Activated CD8-positive, alpha-beta memory T cell treated with anti-CD3 and anti-CD28 coated beads for 4 hours (primary cell): ENCODE measurements around the gene AUP1.

Source experiments
- DNase-seq, 2 donors: peaks; one replicate each; pipeline ENCODE4 v3.0.0-alpha.2; 2020; ENCODE audit warnings: low read depth in 2 of 2

AUP1 gene

DNA sequence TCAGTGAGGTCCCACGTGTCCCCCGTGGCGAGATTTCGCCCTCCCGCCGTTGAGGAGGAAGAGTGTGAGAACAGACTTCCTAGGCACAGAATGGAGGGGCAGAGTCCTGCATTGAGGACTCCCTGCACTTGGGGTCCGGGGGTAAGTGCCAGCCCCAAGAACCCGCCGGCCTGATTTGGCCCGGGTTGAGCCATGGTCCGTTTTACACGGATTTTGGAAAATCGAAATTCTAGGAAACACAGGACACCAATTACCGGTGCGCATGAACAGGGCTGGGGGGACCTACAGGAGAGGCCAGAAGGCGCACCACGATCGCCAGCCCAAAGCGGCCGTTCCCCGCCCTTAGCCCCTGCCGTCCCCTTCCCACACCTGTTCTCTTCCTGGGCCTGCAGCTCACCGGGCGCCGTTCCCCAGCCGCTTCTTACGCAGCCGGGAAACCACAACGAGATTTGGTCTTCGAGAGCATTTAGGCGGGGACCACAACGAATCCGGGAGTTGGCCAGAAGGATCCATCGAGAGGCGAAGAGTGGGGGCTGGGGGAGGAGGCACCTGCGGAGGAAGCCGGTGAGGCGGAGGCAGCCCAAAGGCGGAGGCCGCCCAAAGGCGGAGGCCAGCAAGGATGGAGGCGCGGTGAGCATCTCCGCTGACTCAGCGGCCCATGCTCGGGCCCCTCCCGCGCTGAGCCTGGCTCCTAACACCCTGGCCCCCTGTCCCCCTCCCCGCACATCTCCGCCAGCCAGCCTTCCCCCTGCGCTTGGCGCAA, 15.7 kb downstream of the AUP1 start:
- no peak for DNase-seq

GRCh38 chr2:74512744-74513604, 16.5 kb downstream of the AUP1 start:
- no peak for DNase-seq

DNA sequence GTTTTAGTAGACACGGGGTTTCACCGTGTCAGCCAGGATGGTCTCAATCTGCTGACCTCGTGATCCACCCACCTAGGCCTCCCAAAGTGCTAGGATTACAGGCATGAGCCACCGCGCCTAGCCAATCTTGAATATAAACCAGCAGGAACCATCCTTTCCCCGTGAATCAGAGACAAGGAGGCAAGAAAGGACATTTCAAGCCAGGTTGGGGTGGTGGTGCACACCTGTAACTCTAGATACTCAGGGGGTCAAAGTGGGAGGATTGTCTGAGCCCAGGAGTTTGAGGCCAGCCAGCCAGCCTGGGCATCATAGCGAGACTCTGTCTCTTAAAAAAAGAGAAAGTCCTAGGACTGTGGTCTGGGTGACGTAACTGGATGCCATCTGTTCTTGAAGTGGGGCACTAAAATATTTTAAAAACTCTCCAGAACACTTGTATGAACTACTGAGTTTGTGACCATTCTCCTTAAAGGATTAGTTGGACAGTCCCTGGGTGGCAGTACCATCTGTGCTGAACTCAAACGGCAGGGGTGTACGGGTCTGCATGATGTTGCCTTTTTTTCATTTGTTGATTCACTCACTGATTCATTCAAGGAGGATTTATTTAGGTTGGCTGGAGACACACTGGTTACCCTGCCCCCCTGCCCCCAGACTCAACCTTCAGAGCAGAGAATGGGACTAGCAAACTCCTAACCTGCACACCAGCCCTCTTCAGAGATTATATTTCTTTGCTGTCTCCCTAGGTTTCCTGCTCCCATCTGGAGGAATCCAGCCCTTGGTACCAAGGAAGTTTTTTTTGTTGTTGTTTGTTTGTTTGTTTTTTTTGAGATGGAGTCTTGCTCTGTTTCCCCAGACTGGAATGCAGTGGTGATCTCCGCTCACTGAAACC, 18.2 kb downstream of the AUP1 start:
- no peak for DNase-seq

GRCh38 chr2:74510272-74510671, 19.2 kb downstream of the AUP1 start:
- DNase-seq = no peak

DNA sequence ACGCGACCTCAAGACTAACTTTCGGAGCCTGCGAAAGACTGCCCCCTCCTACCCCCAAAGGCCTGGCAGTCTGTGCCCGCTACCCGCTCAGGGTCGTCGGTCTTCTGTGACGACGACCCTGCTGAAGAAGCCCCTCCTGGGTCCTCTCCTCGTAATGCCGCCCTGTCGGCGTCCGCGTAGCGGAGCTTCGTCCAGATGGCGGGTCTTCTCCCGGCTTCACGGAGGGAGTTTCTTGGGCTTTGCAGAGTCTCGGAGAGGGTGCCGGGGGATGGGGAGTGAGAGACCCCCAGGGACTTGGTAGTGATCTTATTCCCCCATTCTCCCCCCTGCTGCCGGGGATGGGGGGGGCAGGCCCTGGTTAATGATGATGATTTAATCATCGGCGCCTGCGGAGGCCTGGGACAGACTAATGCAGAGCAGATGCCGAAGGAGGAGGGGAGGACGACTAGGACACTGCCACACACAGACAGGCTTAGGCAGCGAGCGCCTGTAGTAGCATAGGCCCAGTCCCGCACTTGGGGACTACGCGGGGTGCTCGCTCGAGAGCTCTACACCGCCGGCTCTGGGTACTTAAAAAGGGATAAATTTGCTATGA, 21.5 kb downstream of the AUP1 start:
- DNase-seq = no peak

DNA sequence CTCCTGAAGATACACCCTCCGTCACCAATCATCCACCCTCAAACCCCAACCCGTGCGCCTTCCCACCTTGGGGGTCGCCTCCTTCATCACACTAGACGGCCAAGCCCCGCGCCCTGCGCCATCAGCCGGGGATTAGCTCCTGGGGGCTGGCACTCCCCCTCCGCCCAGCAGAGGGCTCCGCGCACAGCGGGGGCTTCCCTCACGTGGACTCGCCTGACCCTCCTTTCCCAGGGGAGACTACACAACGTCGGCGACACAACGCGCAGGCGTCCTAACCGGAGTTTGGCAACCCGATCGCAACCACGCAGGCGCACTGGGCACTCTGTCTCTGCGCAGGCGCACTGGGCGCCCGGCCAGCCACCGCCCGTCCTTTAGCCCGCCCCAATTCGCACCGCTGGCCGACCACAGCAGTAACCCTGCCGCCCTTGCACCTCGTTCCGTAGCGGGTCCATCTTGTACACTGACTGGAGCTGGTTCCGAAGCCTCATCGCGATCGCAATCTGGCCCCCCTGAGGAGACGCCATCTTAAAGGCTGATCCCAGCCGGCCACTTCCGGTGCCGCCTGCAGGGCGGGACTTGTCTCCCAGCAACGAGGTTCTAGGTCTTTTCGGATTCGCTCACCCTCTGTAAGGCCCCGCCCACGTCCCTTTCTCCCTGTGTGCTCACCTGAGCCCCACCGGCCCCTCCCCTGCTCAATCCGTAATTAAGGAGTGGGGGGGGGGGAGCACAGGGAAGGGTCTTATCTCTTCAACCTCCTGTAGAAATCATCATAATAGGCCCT, 22.2 kb downstream of the AUP1 start, which contains the start of gene PCGF1:
TSS of gene PCGF1 (minus strand) at position 551 of the 781 bp plus-strand sequence. CDS start at position 524, 27 bp downstream.
- peak; percentile 99 for DNase-seq

- DNase-seq = no peak
Observed at GRCh38 chr2:74505448-74506246, 23.9 kb downstream of the AUP1 start.

DNA sequence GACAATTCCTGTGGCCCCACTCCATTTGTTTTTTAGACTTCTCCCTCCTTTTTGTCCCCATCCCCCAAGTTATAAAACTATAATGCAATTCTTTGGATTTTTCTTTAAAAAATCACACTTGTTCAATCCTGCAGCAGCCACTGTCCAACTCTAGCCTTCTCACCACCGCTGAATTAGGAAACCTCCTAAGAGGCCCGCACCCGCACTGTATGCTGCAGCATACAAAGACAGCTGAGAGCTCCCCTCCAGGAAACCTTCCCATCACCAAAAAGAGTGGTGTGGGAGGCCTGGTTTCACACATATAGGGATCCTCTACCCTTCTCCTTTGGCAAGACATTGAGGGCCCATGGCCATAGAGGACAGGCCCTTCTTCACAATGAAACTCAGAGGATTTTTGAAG, 24.9 kb downstream of the AUP1 start:
- no peak for DNase-seq

DNA sequence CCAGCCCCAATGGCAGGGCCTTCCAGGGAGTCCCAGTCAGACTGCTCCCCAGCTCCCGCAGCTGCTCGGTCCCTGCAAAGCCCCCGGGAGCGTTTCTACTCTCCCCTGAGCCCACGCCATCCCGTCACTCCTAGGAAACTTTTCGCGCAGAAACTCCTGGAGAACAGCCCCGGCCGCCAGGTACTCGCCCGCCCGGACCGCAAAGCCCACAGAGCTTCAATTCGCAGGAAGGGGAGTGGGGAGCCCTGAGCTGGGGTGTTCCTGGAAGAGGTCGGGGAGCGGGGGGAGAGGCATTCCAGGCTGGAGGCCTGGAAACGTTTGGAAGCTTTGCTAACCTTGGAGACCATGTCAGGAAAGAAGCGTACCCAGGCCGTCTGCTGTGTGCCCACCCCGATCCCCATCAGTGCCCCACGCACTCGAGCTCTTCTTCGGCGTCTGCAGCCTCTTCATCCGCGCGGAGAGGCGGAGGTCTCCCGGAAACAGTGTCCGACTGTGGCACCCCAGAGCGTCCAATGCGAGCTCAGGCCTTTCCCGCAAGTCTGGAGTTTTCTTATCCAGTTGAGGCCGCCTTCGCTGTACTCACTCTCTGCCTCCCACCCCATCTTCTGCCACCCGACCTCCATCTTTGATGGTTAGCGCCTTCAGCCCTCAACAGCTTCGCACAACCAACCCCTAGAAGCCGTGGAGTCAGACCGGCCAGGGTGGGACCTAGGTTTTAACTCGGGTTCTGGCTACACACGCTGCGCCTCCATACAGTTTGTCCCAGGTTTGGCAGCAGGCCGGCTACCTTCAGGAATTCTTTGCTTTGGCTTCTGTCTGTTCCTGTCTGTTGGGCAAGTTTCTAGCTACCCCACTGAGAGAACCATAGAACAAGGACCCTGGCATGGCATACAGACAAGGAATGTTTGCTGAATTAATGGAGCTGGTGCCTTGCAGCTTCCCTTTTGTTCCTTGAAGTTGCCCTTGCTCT, 25.7 kb downstream of the AUP1 start:
- no peak for DNase-seq

DNA sequence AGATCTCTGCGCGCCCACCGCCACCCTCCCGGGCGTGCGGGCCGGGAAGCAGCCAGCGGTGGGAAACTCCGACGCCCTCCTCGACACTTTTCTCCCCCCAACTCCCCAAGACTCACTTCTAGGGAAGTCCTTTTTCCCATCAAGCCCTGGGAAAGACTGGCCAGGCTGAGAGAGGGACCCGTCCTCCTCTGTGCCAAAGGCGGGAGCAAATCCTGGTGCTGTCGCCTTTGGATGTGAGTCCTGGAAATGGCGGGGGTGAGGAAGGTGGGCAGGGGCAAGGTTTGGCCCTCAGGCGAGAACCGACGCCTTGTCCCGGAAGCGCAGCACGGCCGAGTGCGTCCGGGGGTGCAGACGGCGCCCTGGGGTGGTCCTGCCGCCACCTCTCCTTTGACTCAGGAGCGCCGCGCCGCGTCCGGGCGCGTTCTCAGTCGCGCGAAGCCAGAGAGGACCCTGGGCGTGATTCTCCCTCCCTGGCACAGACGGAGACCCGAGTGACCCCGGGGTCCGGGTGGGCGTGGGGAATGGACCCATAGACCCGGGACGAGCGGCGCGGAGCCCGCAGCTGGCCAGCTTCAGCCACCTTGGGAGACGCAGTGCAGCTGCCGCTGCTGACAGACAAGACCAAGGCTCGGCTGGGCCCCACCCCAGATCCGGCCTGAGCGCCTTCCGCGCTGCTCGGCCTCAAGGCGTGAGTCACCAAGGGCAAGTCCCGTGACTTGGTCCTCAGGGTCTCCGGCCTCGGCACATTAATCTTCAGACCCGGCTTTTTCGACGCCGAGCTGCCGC, 26.6 kb downstream of the AUP1 start:
- no peak for DNase-seq

DNA sequence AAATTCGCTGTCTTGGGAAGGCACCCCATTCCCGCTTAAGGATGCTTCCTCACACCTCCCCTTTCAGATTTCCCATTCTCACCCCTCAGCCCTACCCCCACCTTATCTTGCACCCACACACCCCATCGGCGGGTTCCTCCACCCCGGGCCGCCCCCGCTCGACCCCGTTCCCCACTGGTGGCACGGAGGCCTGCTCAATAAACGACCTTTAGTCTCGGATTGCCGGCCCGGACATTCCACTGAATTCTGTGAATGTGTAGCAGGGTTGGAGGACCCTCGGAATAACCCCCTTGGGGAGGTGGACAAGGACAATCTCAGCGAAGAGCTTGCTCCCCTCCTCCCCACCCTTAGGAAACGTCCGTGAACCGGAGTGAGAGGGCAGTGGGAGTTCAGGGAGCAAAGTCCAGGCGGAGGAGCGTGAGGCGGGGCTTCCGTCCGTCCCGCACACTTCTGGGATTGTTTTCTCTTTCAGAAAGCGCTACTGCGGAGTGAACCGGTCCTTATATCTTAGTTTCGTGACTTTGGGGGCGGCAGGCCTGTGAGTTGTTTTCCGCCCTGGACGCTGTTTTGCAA, 27.3 kb downstream of the AUP1 start:
- no peak for DNase-seq

GRCh38 chr2:74501335-74502071, 28.0 kb downstream of the AUP1 start:
- no peak for DNase-seq

DNA sequence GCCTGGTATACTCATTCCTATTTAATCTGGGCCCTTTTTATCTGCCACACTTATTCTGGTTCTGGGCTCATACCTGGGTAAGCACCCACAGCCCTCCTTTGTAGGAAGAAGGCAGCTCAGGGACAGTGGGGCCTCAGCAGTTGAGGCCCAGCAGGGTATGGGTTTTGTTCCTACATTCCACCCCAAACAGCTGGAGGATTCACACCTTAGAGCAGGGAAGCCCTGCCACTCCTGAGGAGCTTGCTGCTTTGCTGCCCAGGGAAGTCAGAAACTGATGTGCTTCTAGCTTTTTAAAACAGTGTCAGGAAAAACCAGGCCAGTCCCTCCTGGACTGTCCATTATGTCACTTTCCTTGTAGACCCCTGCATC, 28.9 kb downstream of the AUP1 start:
- no peak for DNase-seq

- DNase-seq = no peak
Observed at GRCh38 chr2:74499940-74500577, 29.4 kb downstream of the AUP1 start.

DNA sequence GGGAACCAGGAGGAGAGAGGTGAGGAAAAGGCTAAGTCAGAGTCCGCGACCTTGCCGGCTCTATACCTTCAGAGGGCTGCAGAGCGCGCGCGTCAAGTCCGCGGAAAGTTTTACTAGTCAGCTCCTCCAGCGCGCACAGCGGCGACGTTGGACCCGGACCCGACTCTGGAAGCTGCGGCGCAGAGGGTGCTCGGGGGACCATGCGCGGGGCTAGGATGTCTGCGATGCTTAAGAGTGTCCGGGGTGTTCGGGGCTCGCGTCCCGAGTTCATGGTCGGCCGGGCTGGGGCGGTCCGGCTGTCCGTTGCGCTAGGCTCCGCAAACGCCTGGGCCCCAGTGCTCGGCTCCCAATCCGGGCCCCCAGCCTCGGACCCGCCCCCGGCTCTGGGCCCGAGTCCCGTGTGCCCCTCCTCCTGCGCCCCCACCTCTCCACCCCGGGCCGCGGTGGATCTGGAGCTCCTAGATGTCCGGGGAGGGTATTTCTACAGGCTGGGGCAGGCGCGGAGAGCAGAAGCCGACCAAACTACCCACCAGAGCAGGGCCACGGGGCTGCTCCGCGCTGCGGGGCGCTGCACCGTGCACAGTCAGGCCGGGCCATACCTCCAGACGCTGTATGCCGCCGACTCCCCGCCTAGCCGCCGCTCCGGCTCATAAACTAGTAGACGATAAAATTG, 30.1 kb downstream of the AUP1 start, which contains the start of gene LBX2:
TSS of gene LBX2 (minus strand) at position 337 of the 673 bp plus-strand sequence. CDS start at position 271, 66 bp downstream.
- no peak for DNase-seq
